ENCODE results near the gene C1QTNF12.

The C1QTNF12 gene

GRCh38 chr1:1210726-1211540, 35.6 kb downstream of the C1QTNF12 start:
- no peak for DNase-seq

- DNase-seq = no peak
Observed at GRCh38 chr1:1208713-1209433, 37.6 kb downstream of the C1QTNF12 start.

GRCh38 chr1:1207571-1207892, 39.0 kb downstream of the C1QTNF12 start:
- no peak for DNase-seq

- DNase-seq = no peak
Observed at GRCh38 chr1:1206966-1207531, 39.5 kb downstream of the C1QTNF12 start.

- DNase-seq = no peak
Observed at GRCh38 chr1:1206376-1206965, 40.1 kb downstream of the C1QTNF12 start, which contains the start of gene TNFRSF18. TSS of gene TNFRSF18 (minus strand) at chr1:1206592. CDS start at chr1:1206571, 21 bp downstream.

- DNase-seq = no peak
Observed at GRCh38 chr1:1205769-1206375, 40.6 kb downstream of the C1QTNF12 start.

GRCh38 chr1:1204998-1205768, 41.3 kb downstream of the C1QTNF12 start:
- DNase-seq = no peak

GRCh38 chr1:1204425-1204920, 42.0 kb downstream of the C1QTNF12 start:
- no peak for DNase-seq

- no peak for DNase-seq
Observed at GRCh38 chr1:1203561-1204424, 42.7 kb downstream of the C1QTNF12 start.

GRCh38 chr1:1202831-1203560, 43.5 kb downstream of the C1QTNF12 start:
- DNase-seq = no peak

GRCh38 chr1:1200876-1201810, 45.4 kb downstream of the C1QTNF12 start:
- peak; percentile 82 to 90 for DNase-seq

- DNase-seq = no peak
Observed at GRCh38 chr1:1199961-1200875, 46.3 kb downstream of the C1QTNF12 start.

GRCh38 chr1:1199141-1199960, 47.2 kb downstream of the C1QTNF12 start:
- DNase-seq = no peak

GRCh38 chr1:1198423-1199140, 47.9 kb downstream of the C1QTNF12 start:
- no peak for DNase-seq

GRCh38 chr1:1197551-1198422, 48.7 kb downstream of the C1QTNF12 start:
- DNase-seq = no peak

GRCh38 chr1:1197188-1197500, 49.4 kb downstream of the C1QTNF12 start:
- DNase-seq = no peak

Data from stimulated activated CD4-positive, alpha-beta T cell treated with anti-CD3 and anti-CD28 coated beads, Interleukin-2, amount 100 ng/mL, for 48 hours (primary cell).